ENCODE results near the gene TMEM198.

DNA sequence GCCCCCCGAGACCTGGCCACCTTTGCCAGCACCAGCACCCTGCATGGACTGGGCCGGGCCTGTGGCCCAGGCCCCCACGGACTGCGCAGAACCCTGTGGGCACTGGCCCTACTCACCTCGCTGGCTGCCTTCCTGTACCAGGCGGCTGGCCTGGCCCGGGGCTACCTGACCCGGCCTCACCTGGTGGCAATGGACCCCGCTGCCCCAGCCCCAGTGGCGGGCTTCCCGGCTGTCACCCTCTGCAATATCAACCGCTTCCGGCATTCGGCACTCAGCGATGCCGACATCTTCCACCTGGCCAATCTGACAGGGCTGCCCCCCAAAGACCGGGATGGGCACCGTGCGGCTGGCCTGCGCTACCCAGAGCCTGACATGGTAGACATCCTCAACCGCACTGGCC lies 29.0 kb upstream of the TMEM198 start:
- TF ChIP-seq, protein P1, sequence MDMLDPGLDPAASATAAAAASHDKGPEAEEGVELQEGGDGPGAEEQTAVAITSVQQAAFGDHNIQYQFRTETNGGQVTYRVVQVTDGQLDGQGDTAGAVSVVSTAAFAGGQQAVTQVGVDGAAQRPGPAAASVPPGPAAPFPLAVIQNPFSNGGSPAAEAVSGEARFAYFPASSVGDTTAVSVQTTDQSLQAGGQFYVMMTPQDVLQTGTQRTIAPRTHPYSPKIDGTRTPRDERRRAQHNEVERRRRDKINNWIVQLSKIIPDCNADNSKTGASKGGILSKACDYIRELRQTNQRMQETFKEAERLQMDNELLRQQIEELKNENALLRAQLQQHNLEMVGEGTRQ (CRISPR knock-in tag; IDR thresholded peaks at IDR 0.05) = no peak
- no peak for TF ChIP-seq ZKSCAN8 (CRISPR knock-in tag; IDR thresholded peaks at IDR 0.05)
- no peak for TF ChIP-seq SMAD1 (IDR thresholded peaks at IDR 0.05; ENCODE audit: low read depth, low read length, partially characterized antibody)
- TF ChIP-seq POLR2A (conservative IDR thresholded peaks at IDR 0.05) = no peak
- no peak for TF ChIP-seq GATAD2B (IDR thresholded peaks at IDR 0.05; ENCODE audit: borderline replicate concordance)
- TF ChIP-seq LCOR (CRISPR knock-in tag; IDR thresholded peaks at IDR 0.05) = no peak
- TF ChIP-seq, protein P2, sequence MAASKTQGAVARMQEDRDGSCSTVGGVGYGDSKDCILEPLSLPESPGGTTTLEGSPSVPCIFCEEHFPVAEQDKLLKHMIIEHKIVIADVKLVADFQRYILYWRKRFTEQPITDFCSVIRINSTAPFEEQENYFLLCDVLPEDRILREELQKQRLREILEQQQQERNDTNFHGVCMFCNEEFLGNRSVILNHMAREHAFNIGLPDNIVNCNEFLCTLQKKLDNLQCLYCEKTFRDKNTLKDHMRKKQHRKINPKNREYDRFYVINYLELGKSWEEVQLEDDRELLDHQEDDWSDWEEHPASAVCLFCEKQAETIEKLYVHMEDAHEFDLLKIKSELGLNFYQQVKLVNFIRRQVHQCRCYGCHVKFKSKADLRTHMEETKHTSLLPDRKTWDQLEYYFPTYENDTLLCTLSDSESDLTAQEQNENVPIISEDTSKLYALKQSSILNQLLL (CRISPR knock-in tag; IDR thresholded peaks at IDR 0.05; ENCODE audit: borderline replicate concordance) = no peak
- TF ChIP-seq, protein P3, sequence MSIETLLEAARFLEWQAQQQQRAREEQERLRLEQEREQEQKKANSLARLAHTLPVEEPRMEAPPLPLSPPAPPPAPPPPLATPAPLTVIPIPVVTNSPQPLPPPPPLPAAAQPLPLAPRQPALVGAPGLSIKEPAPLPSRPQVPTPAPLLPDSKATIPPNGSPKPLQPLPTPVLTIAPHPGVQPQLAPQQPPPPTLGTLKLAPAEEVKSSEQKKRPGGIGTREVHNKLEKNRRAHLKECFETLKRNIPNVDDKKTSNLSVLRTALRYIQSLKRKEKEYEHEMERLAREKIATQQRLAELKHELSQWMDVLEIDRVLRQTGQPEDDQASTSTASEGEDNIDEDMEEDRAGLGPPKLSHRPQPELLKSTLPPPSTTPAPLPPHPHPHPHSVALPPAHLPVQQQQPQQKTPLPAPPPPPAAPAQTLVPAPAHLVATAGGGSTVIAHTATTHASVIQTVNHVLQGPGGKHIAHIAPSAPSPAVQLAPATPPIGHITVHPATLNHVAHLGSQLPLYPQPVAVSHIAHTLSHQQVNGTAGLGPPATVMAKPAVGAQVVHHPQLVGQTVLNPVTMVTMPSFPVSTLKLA (conservative IDR thresholded peaks at IDR 0.05) = no peak
- TF ChIP-seq, protein P4, sequence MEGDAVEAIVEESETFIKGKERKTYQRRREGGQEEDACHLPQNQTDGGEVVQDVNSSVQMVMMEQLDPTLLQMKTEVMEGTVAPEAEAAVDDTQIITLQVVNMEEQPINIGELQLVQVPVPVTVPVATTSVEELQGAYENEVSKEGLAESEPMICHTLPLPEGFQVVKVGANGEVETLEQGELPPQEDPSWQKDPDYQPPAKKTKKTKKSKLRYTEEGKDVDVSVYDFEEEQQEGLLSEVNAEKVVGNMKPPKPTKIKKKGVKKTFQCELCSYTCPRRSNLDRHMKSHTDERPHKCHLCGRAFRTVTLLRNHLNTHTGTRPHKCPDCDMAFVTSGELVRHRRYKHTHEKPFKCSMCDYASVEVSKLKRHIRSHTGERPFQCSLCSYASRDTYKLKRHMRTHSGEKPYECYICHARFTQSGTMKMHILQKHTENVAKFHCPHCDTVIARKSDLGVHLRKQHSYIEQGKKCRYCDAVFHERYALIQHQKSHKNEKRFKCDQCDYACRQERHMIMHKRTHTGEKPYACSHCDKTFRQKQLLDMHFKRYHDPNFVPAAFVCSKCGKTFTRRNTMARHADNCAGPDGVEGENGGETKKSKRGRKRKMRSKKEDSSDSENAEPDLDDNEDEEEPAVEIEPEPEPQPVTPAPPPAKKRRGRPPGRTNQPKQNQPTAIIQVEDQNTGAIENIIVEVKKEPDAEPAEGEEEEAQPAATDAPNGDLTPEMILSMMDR (IDR thresholded peaks at IDR 0.05 in 2 of 3, conservative IDR thresholded peaks at IDR 0.05 in 1 of 3; ENCODE audit: insufficient read depth in 2 of 3, low read depth in 1 of 3, low read length in 3 of 3) = no peak
- no peak for TF ChIP-seq PHF8 (IDR thresholded peaks at IDR 0.05; ENCODE audit: borderline replicate concordance, low read length)
- TF ChIP-seq ZNF274 (IDR thresholded peaks at IDR 0.05; ENCODE audit: borderline replicate concordance, low read depth, low read length) = no peak
- TF ChIP-seq GATA2 (CRISPR knock-in tag; IDR thresholded peaks at IDR 0.05) = no peak
- TF ChIP-seq PHB (CRISPR knock-in tag; IDR thresholded peaks at IDR 0.05) = no peak
- no peak for TF ChIP-seq HCFC1 (IDR thresholded peaks at IDR 0.05; ENCODE audit: low read depth, low read length)

Data from K562 (cell line).